Activated CD4-positive, CD25-positive, alpha-beta regulatory T cell treated with anti-CD3 and anti-CD28 coated beads, Interleukin-2, amount 50 U/mL, for 24 hours (primary cell): ENCODE measurements around the gene NFKB2.
A peak's percentile ranks its signal among the peaks of the same experiment; 100 is the strongest.

ENCODE experiments used
- ATAC-seq, 2 donors: fragments of 150-1000 bp; cut with Tn5 transposase; one replicate each; pipeline ENCODE4 v1.10.0; 2021; ENCODE audit warnings: mild to moderate bottlenecking in 1 of 2, moderate library complexity in 1 of 2

The NFKB2 gene

GRCh38 chr10:102394801-102395399, 605 bp upstream of the NFKB2 start:
- ATAC-seq = peak; percentile 6 to 11

- no peak for ATAC-seq
Measured at GRCh38 chr10:102396317-102396650, 779 bp downstream of the NFKB2 start.

- ATAC-seq = no peak
Measured at GRCh38 chr10:102396730-102397151, 1.2 kb downstream of the NFKB2 start.

- no peak for ATAC-seq
Measured at GRCh38 chr10:102397222-102398171, 2.0 kb downstream of the NFKB2 start.

GRCh38 chr10:102398172-102399020, 2.9 kb downstream of the NFKB2 start:
- ATAC-seq = no peak

- peak; percentile 61 to 69 for ATAC-seq
Measured at GRCh38 chr10:102399217-102400021, 3.9 kb downstream of the NFKB2 start.

GRCh38 chr10:102400076-102400475, 4.6 kb downstream of the NFKB2 start:
- no peak for ATAC-seq

- no peak for ATAC-seq
Measured at GRCh38 chr10:102400598-102401341, 5.3 kb downstream of the NFKB2 start.

- no peak for ATAC-seq
Measured at GRCh38 chr10:102401342-102401654, 5.8 kb downstream of the NFKB2 start.

- ATAC-seq = no peak
Measured at GRCh38 chr10:102401735-102402511, 6.4 kb downstream of the NFKB2 start.

- ATAC-seq = no peak
Measured at GRCh38 chr10:102402512-102402896, 7.0 kb downstream of the NFKB2 start.

- no peak for ATAC-seq
Measured at GRCh38 chr10:102403115-102403514, 7.6 kb downstream of the NFKB2 start.

- no peak for ATAC-seq
Measured at GRCh38 chr10:102404361-102405107, 9.0 kb downstream of the NFKB2 start.

- no peak for ATAC-seq
Measured at GRCh38 chr10:102405108-102405571, 9.6 kb downstream of the NFKB2 start.

GRCh38 chr10:102405632-102406031, 10.1 kb downstream of the NFKB2 start:
- ATAC-seq = no peak

GRCh38 chr10:102406815-102407214, 11.3 kb downstream of the NFKB2 start:
- no peak for ATAC-seq

- no peak for ATAC-seq
Measured at GRCh38 chr10:102407425-102408130, 12.1 kb downstream of the NFKB2 start.

GRCh38 chr10:102408131-102408727, 12.7 kb downstream of the NFKB2 start:
- peak in 1 of 2 donors; percentile 8 for ATAC-seq
